ENCODE measurements around the gene ACSF2.
A peak's percentile ranks its signal among the peaks of the same experiment; 100 is the strongest.

The ACSF2 gene

GRCh38 chr17:50459756-50460155 lies 33.7 kb downstream of the ACSF2 start:
- Histone ChIP-seq H3K9ac (ENCODE audit: low read depth, low read length) (no peak overlapping the region), H3K9me3 (ENCODE audit: control insufficient read depth, insufficient read depth, low read length) (no peaks in the 10 kb centered on the region), H3K36me3 (ENCODE audit: insufficient read depth, low read length) (no peaks in the 10 kb centered on the region), H3K4me1 (ENCODE audit: insufficient read depth, low read length) (peaks cover 5% of the 10 kb centered on the region; the same call in 1 of the 2 replicates)

GRCh38 chr17:50460831-50461526 lies 35.0 kb downstream of the ACSF2 start:
- no peak overlapping the region for H3K9ac ChIP-seq (ENCODE audit: low read depth, low read length)
- no peaks in the 10 kb centered on the region for H3K36me3 ChIP-seq (ENCODE audit: insufficient read depth, low read length)
- H3K4me1 ChIP-seq (ENCODE audit: insufficient read depth, low read length), result peaks cover 5% of the 10 kb centered on the region; the same call in 1 of the 2 replicates
- no peaks in the 10 kb centered on the region for H3K9me3 ChIP-seq (ENCODE audit: control insufficient read depth, insufficient read depth, low read length)

GRCh38 chr17:50461550-50462132 lies 35.6 kb downstream of the ACSF2 start:
- peaks cover 5% of the 10 kb centered on the region; the same call in 1 of the 2 replicates for H3K4me1 ChIP-seq (ENCODE audit: insufficient read depth, low read length)
- no peaks in the 10 kb centered on the region for H3K36me3 ChIP-seq (ENCODE audit: insufficient read depth, low read length)
- no peaks in the 10 kb centered on the region for H3K9me3 ChIP-seq (ENCODE audit: control insufficient read depth, insufficient read depth, low read length)
- no peak overlapping the region for H3K9ac ChIP-seq (ENCODE audit: low read depth, low read length)

GRCh38 chr17:50462446-50462845 lies 36.4 kb downstream of the ACSF2 start:
- no peaks in the 10 kb centered on the region for H3K36me3 ChIP-seq (ENCODE audit: insufficient read depth, low read length)

GRCh38 chr17:50464121-50464520 lies 38.1 kb downstream of the ACSF2 start:
- H3K4me1 ChIP-seq (ENCODE audit: insufficient read depth, low read length), result peaks cover 12% of the 10 kb centered on the region; the same call in 1 of the 2 replicates
- H3K9ac ChIP-seq (ENCODE audit: low read depth, low read length), result no peak overlapping the region
- no peaks in the 10 kb centered on the region for H3K36me3 ChIP-seq (ENCODE audit: insufficient read depth, low read length)
- no peaks in the 10 kb centered on the region for H3K9me3 ChIP-seq (ENCODE audit: control insufficient read depth, insufficient read depth, low read length)

More at GRCh38 chr17:50462446-50462845, 36.4 kb downstream of the ACSF2 start:
- Histone ChIP-seq H3K4me1 (ENCODE audit: insufficient read depth, low read length) (peaks cover 12% of the 10 kb centered on the region; the same call in 1 of the 2 replicates), H3K9me3 (ENCODE audit: control insufficient read depth, insufficient read depth, low read length) (no peaks in the 10 kb centered on the region), H3K9ac (ENCODE audit: low read depth, low read length) (no peak overlapping the region)

- H3K9ac ChIP-seq (ENCODE audit: low read depth, low read length), result no peak overlapping the region
Observed at GRCh38 chr17:50464736-50465135, 38.7 kb downstream of the ACSF2 start.

GRCh38 chr17:50465171-50465570 lies 39.2 kb downstream of the ACSF2 start:
- H3K9ac ChIP-seq (ENCODE audit: low read depth, low read length), result no peak overlapping the region
- H3K4me1 ChIP-seq (ENCODE audit: insufficient read depth, low read length), result peaks cover 12% of the 10 kb centered on the region; the same call in 1 of the 2 replicates
- no peaks in the 10 kb centered on the region for H3K36me3 ChIP-seq (ENCODE audit: insufficient read depth, low read length)
- no peaks in the 10 kb centered on the region for H3K9me3 ChIP-seq (ENCODE audit: control insufficient read depth, insufficient read depth, low read length)

More at GRCh38 chr17:50464736-50465135, 38.7 kb downstream of the ACSF2 start:
- Histone ChIP-seq H3K9me3 (ENCODE audit: control insufficient read depth, insufficient read depth, low read length) (no peaks in the 10 kb centered on the region), H3K4me1 (ENCODE audit: insufficient read depth, low read length) (peaks cover 12% of the 10 kb centered on the region; the same call in 1 of the 2 replicates), H3K36me3 (ENCODE audit: insufficient read depth, low read length) (no peaks in the 10 kb centered on the region)

- H3K9me3 ChIP-seq (ENCODE audit: control insufficient read depth, insufficient read depth, low read length), result no peaks in the 10 kb centered on the region
- H3K36me3 ChIP-seq (ENCODE audit: insufficient read depth, low read length), result no peaks in the 10 kb centered on the region
- H3K4me1 ChIP-seq (ENCODE audit: insufficient read depth, low read length), result peaks cover 12% of the 10 kb centered on the region; the same call in 1 of the 2 replicates
- no peak overlapping the region for H3K9ac ChIP-seq (ENCODE audit: low read depth, low read length)
Observed at GRCh38 chr17:50465635-50466034, 39.6 kb downstream of the ACSF2 start.

GRCh38 chr17:50466371-50467113 lies 40.5 kb downstream of the ACSF2 start:
- Histone ChIP-seq H3K36me3 (ENCODE audit: insufficient read depth, low read length) (no peaks in the 10 kb centered on the region), H3K9ac (ENCODE audit: low read depth, low read length) (no peak overlapping the region), H3K9me3 (ENCODE audit: control insufficient read depth, insufficient read depth, low read length) (no peaks in the 10 kb centered on the region), H3K4me1 (ENCODE audit: insufficient read depth, low read length) (peaks cover 12% of the 10 kb centered on the region; the same call in 1 of the 2 replicates)

- no peak overlapping the region for H3K9ac ChIP-seq (ENCODE audit: low read depth, low read length)
- peaks cover 12% of the 10 kb centered on the region; the same call in 1 of the 2 replicates for H3K4me1 ChIP-seq (ENCODE audit: insufficient read depth, low read length)
- H3K9me3 ChIP-seq (ENCODE audit: control insufficient read depth, insufficient read depth, low read length), result no peaks in the 10 kb centered on the region
- H3K36me3 ChIP-seq (ENCODE audit: insufficient read depth, low read length), result no peaks in the 10 kb centered on the region
Observed at GRCh38 chr17:50467114-50467854, 41.3 kb downstream of the ACSF2 start.

GRCh38 chr17:50467855-50468303 lies 41.9 kb downstream of the ACSF2 start:
- Histone ChIP-seq H3K36me3 (ENCODE audit: insufficient read depth, low read length) (no peaks in the 10 kb centered on the region), H3K4me1 (ENCODE audit: insufficient read depth, low read length) (peaks cover 12% of the 10 kb centered on the region; the same call in 1 of the 2 replicates), H3K9ac (ENCODE audit: low read depth, low read length) (no peak overlapping the region), H3K9me3 (ENCODE audit: control insufficient read depth, insufficient read depth, low read length) (no peaks in the 10 kb centered on the region)

- no peaks in the 10 kb centered on the region for H3K9me3 ChIP-seq (ENCODE audit: control insufficient read depth, insufficient read depth, low read length)
- peaks cover 12% of the 10 kb centered on the region; the same call in 1 of the 2 replicates for H3K4me1 ChIP-seq (ENCODE audit: insufficient read depth, low read length)
- H3K9ac ChIP-seq (ENCODE audit: low read depth, low read length), result peak within 1 kb of the TSS; percentile 38; the same call in 1 of the 2 replicates
- no peaks in the 10 kb centered on the region for H3K36me3 ChIP-seq (ENCODE audit: insufficient read depth, low read length)
Observed at GRCh38 chr17:50468304-50469207, 42.5 kb downstream of the ACSF2 start, which contains the start of gene CHAD. TSS of gene CHAD (minus strand) at chr17:50468880. CDS start at chr17:50468813, 67 bp downstream.

- Histone ChIP-seq H3K4me1 (ENCODE audit: insufficient read depth, low read length) (peaks cover 12% of the 10 kb centered on the region; the same call in 1 of the 2 replicates), H3K36me3 (ENCODE audit: insufficient read depth, low read length) (no peaks in the 10 kb centered on the region), H3K9ac (ENCODE audit: low read depth, low read length) (peak overlapping the region; percentile 38; the same call in 1 of the 2 replicates), H3K9me3 (ENCODE audit: control insufficient read depth, insufficient read depth, low read length) (no peaks in the 10 kb centered on the region)
Observed at GRCh38 chr17:50469208-50469605, 43.2 kb downstream of the ACSF2 start.
